ENCODE measurements around the gene ZNF75A. TPM values are rescaled to one million over a fixed set of nuclear protein-coding genes. Genes with fewer than 3 reads are reported as not detected.
"Not testable (repeated sequence)": the region's sequence is repeated elsewhere in the genome, so short reads cannot be mapped to it uniquely, and the experiment has no call there.

The ZNF75A gene
- total and polyA plus RNA-seq, 3 donors from 2014 or later, result 29.5 to 66.3 (median 50.9) TPM

GRCh38 chr16:3262517-3262916, 42.8 kb upstream of the ZNF75A start:
- intact Hi-C loops (cut with DNase I; ENCODE audit: low total_unique reads), result no loop called here
- Histone ChIP-seq H3K4me1 (peaks cover 14% of the 10 kb centered on the region), H3K27ac (no peak overlapping the region), H3K9me3 (no peaks in the 10 kb centered on the region), H3K4me3 (no peak overlapping the region), H3K36me3 (ENCODE audit: low read depth, missing control alignments) (no peaks in the 10 kb centered on the region), H3K27me3 (no peaks in the 10 kb centered on the region)
- no peak for TF ChIP-seq CTCF (IDR thresholded peaks at IDR 0.05)
- TF ChIP-seq POLR2A (IDR thresholded peaks at IDR 0.05), result no peak
- no peak for DNase-seq
- 54 to 80% methylated on average over 4 of the region's 4 CpGs for WGBS, 2 donors

DNA sequence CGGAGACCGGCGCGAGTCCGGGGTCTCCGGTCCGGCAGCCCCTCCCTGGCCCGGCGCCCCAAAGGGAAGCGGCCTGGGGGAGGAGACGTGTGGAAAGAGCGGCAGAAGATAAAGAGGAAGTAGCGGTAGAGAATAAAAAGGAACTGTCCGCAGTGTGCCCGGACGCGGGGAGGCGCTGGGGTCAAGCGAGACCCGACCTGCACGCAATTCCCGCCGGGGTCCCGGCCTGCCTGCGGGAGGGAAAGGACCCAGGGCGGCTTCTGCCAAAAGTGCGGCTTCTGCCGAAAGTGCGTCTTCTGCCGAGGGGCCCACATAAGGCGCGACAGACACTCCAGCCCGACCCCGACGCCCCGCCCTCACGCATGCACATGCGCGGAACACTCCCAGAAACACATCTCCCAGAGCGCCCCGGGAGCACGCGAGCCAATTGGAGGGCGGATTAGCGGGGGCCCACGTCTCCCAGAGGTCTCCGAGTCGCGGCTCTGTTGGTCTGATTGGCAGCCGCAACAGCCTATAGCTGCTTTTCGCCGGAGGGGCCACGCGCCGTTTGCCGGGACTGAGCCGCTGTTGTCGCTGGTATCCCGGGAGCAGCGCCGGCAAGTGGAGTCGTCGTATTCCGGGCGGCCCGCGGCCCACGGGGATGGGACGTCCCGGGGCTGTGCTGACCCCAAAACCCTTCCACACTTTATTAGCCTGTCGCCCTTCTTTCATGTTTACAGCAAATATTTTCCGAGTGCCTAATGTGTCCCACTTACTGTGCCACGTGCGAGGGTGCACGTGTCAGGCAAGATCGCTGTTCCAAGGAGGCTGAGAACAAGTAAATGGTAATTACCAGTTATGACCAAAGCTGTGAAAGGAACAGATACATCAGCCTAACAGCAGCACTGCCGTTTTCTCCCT, 40.9 kb upstream of the ZNF75A start:
- no peaks in the 10 kb centered on the region for H3K36me3 ChIP-seq (ENCODE audit: low read depth, missing control alignments)
- H3K4me1 ChIP-seq, result peaks cover 14% of the 10 kb centered on the region
- H3K27ac ChIP-seq, result peak overlapping the region; percentile 96 to 98
- H3K27me3 ChIP-seq, result no peaks in the 10 kb centered on the region
- peak overlapping the region; percentile 87 to 97 for H3K4me3 ChIP-seq
- intact Hi-C loops (cut with DNase I; ENCODE audit: low total_unique reads), result no loop called here
- no peaks in the 10 kb centered on the region for H3K9me3 ChIP-seq
- 0 to 2% methylated on average over 36 to 45 of the region's 77 CpGs for WGBS, 2 donors
- peak; percentile 98 for DNase-seq
- TF ChIP-seq CTCF (IDR thresholded peaks at IDR 0.05), result peak in 2 of 3 experiments; percentile 18 to 26
- TF ChIP-seq POLR2A (IDR thresholded peaks at IDR 0.05), result no peak

GRCh38 chr16:3266873-3267537, 38.3 kb upstream of the ZNF75A start:
- H3K9me3 ChIP-seq, result no peaks in the 10 kb centered on the region
- TF ChIP-seq CTCF (IDR thresholded peaks at IDR 0.05) (peak; percentile 35 to 54 (median 38)), POLR2A (IDR thresholded peaks at IDR 0.05) (no peak)
- no peak overlapping the region for H3K4me3 ChIP-seq
- intact Hi-C loops (cut with DNase I; ENCODE audit: low total_unique reads), result no loop called here
- H3K36me3 ChIP-seq (ENCODE audit: low read depth, missing control alignments), result no peaks in the 10 kb centered on the region
- WGBS, 2 donors, result 55 to 61% methylated on average over 5 of the region's 5 CpGs
- DNase-seq, result peak; percentile 66
- no peaks in the 10 kb centered on the region for H3K27me3 ChIP-seq
- H3K4me1 ChIP-seq, result peaks cover 14% of the 10 kb centered on the region
- no peak overlapping the region for H3K27ac ChIP-seq

- Histone ChIP-seq H3K27ac (no peak overlapping the region), H3K4me1 (peaks cover 14% of the 10 kb centered on the region), H3K4me3 (no peak overlapping the region), H3K27me3 (no peaks in the 10 kb centered on the region), H3K36me3 (ENCODE audit: low read depth, missing control alignments) (no peaks in the 10 kb centered on the region), H3K9me3 (no peaks in the 10 kb centered on the region)
- intact Hi-C loops (cut with DNase I; ENCODE audit: low total_unique reads), result no loop called here
- WGBS, 2 donors, result 33 to 69% methylated on average over 1 of the region's 1 CpG
- DNase-seq, result no peak
- TF ChIP-seq POLR2A (IDR thresholded peaks at IDR 0.05) (no peak), CTCF (IDR thresholded peaks at IDR 0.05) (no peak)
Observed at GRCh38 chr16:3268294-3268693, 37.0 kb upstream of the ZNF75A start.

GRCh38 chr16:3270718-3271117, 34.6 kb upstream of the ZNF75A start:
- intact Hi-C loops (cut with DNase I; ENCODE audit: low total_unique reads); H3K27me3 ChIP-seq; DNase-seq; H3K4me3 ChIP-seq; H3K36me3 ChIP-seq (ENCODE audit: low read depth, missing control alignments); H3K9me3 ChIP-seq; H3K27ac ChIP-seq: not testable (repeated sequence)
- WGBS, 2 donors, result 51 to 73% methylated on average over 5 of the region's 5 CpGs
- H3K4me1 ChIP-seq, result peaks cover 32% of the 10 kb centered on the region

DNA sequence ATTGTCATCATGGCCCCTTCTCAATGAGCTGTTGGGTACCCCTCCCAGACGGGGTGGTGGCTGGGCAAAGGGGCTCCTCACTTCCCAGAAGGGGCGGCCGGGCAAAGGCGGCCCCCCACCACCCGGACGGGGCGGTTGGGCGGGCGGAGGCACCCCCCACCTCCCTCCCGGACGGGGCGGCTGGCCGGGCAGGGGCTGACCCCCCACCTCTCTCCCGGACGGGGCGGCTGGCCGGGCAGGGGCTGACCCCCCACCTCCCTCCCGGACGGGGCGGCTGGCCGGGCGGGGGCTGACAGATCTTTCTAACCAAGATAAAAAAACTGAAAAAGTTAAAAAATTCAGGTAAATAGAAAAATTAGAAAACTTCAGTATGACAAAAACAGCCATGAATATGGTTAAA, 34.0 kb upstream of the ZNF75A start:
- H3K27me3 ChIP-seq; H3K27ac ChIP-seq; DNase-seq; H3K9me3 ChIP-seq; H3K36me3 ChIP-seq (ENCODE audit: low read depth, missing control alignments); intact Hi-C loops (cut with DNase I; ENCODE audit: low total_unique reads); H3K4me3 ChIP-seq: not testable (repeated sequence)
- peaks cover 32% of the 10 kb centered on the region for H3K4me1 ChIP-seq
- 96% methylated on average over 22 of the region's 22 CpGs for WGBS, 2 donors
